ENCODE data around the gene DNAAF5.

Gene DNAAF5

DNA sequence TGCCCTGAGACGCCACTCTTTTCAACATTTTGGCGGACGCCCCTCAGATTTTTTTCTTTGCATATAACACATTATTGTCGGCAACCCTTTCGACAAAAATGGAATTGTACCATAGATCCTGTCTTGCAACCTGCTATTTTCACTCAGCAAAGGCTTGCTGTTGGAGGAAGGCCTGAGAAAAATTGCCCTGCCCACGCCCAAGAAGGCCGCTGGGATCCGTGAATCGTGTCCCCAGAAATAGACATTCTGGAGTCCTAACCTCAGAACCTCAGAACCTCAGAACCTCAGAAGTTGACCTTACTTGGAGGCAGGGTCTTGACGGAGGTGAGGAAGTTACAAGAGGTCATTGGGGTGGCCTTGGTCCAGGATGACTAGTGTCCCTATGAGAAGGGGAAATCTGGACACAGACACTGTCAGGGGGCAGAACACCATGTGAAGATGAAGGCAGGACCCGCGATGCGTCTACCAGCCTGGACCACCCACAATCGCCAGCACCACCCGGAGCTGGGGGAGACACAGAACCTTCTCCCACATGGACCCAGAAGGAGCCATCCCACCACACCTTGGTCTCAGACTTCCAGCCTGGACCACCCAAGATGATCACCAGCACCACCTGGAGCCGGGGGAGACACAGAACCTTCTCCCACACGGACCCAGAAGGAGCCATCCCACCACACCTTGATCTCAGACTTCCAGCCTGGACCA, 19.1 kb upstream of the DNAAF5 start:
- DNase-seq, result no peak

DNA sequence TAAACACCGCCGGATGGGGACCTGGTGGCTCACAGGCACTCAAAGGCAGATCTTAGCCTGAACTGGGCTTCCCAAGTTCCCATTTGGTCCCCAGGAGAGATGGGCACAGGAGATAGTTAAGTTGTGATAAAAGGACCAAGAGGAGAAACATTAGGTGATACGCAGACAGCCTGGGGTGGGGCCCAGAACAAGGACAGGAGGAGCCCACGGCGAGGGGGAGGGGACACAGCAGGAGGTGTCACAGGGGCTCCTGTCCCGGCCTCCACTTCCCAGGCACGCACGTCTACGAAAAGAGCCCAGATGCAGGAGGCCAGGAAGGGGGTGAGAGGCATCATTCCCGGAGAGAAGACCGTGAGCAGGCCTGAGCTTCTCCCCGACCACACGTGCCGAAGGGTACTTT, 16.3 kb upstream of the DNAAF5 start:
- DNase-seq, result no peak

DNA sequence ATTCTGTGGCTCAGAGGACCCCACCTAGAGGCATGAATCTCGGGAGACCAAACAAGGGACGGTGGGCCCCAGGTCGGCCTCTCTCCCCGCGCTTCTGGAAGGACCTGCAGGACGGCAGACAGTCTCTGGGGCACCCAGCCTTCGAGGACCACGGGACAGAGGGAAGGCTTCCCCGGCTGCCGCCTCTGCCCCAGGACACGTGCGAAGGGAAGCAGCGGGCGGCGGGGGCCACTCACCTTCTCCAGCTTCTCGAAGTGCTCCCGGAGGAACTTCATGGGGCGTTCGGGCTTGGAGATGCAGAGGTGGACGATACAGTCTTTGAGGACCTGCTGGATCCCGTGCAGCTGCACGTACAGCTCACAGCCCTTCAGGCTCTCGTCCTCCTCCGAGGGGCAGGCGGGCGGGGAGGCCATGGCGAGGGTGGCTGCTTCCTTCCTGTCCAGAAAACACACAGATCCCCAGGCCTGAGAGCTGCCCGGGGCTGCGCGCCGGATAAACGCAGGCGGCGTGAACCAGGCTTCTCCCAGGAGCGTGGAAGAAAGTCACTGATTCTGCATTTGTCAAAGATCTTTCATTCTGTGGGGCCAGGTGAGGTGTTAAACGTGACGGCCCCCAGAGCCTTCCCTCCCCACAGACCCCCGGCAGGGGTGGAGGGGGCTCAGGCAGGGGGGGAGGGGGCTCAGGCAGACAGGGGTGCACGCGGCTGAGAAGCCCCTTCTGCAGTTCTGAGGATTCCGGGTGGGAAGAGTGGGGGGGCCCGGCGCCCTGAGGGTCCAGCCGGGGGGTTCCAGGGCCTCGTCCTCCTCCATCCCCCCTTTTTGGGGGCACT, 15.2 kb upstream of the DNAAF5 start:
- no peak for DNase-seq

- no peak for DNase-seq
Measured at GRCh38 chr7:711922-712380, 14.5 kb upstream of the DNAAF5 start.

GRCh38 chr7:712381-713138, 13.9 kb upstream of the DNAAF5 start:
- DNase-seq, result no peak

GRCh38 chr7:713139-713457, 13.4 kb upstream of the DNAAF5 start:
- no peak for DNase-seq

- no peak for DNase-seq
Measured at GRCh38 chr7:713488-714230, 12.8 kb upstream of the DNAAF5 start.

DNA sequence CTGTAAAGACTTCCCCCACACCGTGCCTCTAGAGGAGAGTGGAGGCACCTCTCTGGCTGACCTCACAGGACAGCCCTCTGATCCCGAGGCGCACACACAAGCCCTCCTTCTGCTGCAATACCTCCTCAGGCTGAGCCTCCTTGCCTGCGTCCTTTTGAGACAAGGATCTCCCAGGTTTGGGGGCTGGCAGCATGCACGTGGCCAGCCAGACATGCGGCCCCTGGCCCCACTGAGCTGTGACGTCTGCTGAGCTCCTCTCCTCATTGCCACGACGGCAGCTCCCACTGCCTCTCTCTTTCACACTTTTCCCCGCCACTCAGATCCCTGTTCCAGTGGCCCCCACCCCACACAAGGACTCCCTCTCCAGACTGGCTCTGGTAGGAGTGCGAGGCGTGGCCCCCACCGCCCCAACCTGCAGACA, 12.2 kb upstream of the DNAAF5 start:
- no peak for DNase-seq

- DNase-seq, result no peak
Measured at GRCh38 chr7:716222-716621, 10.3 kb upstream of the DNAAF5 start.

GRCh38 chr7:716636-717035, 9.9 kb upstream of the DNAAF5 start:
- no peak for DNase-seq

DNA sequence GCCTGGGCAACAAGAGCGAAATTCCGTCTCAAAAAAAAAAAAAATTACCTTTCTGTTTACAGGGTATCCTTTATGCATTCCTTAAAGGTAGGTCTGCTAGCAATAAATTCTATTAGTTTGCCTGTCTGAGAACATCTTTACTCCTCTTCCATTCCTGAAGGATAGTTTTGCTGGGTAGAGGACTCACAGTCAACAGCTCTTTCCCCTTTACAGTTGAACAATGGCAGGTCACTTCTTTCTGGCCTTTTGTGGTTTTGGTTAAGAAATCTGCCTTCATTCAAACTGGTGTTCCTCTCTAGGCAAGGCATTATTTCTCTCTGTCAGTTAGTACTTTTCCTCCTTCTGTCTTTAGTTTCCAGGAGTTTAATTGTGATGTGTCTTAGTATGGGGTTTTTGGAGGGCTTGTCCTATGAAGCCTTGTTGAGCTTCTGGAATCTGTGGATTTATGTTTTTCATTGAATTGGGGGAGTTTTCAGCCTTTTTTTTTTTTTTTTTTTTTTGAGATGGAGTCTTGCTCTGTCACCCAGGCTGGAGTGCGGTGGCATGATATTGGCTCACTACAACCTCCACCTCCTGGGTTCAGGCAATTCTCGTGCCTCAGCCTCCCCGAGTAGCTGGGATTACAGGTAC, 4.8 kb upstream of the DNAAF5 start:
- no peak for DNase-seq

GRCh38 chr7:723541-723940, 3.0 kb upstream of the DNAAF5 start:
- no peak for DNase-seq

- no peak for DNase-seq
Measured at GRCh38 chr7:724298-724697, 2.2 kb upstream of the DNAAF5 start.

DNA sequence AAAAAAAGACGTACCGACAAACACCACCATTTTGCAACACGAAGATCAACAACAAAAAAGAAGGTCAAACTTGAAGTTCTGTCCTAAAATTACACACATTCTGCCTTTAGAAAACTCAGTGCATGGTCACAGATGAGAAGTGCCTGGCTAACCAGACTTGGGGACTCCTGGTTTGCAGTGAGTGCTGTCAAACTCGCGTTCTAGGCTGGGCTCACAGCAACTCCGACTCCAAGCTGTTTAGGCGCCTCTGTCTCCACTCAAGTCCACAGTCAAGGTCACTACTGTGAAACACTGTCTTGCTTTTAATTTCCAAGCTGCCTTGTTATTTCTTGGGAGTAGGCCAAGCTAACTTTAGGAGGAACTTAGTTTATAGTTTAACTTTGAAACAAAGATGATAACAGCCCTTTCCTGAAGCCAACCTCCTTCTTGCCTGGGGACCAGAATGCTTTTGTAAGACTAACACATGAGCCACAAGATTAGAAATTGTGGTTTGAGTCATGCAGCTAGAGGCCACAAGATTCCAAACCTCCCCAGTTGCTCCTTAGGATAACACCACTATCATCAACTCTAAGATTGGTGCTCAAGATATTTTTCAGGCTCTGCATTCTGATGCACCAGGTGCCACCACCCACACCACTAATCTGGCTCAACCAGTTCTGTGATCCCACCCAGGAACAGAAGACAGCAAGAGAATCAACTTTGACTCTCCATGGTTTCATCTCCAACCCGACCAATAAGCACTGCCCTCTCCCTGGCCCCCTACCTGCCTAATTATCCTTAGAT, 1.1 kb upstream of the DNAAF5 start:
- no peak for DNase-seq

GRCh38 chr7:726854-727103, 280 bp downstream of the DNAAF5 start:
- DNase-seq, result no peak

DNA sequence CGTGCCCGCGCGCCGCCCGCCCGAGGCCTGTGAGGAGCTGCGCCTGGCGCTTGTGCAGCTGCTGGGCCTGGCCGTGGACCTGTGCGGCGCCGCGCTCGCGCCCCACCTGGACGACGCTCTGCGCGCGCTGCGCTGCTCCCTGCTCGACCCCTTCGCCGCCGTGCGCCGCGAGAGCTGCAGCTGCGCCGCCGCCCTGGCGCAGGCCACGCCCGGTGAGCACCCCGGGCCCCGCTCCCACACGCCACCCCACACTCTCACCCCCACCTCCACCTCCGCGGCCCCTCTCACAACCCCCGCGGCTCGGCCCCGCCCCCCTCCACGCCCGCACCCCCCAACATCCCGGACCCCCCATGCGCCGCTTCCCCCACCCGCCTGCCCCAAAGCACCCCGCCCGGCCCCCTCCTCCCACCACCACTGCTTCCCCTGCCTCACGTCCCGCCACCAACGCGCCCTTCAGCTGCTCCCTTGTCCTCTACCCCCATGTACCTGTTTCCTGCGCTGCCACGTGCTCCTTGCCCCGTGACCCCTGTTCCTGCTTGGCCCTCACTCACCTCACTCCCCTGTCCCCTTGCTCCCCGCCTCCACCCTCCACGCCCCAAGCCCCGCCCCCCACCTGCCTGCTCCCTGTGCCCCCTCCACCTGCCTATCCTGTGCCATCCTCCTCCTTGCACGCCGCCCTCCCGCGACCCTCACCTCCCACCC, 756 bp downstream of the DNAAF5 start, which contains the start of gene PRKAR1B:
Gene PRKAR1B, minus strand, starts transcription at position 178 of the 702 bp plus-strand sequence. CDS start 15,776 bp downstream, outside the sequence.
- no peak for DNase-seq

- no peak for DNase-seq
Measured at GRCh38 chr7:727806-728460, 1.4 kb downstream of the DNAAF5 start.

DNA sequence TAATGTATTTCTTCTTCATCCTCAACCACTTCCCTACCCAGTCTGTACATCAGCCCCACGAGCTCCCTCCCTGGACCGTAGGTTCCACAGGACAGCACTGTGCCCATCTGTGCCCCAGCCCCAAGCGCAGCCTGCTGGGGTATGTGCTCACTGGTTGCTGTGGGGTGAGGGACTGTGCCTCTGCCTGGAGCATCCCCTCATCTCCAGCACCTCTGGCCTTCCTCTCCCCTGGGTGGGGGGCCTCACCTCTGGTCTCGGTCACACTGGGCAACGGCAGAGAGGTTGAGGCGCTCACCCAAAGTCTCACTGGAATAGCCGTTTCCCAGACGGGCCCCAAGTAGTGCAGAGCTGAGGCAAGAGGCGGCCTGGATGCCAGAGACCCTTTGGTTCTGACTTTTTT, 2.1 kb downstream of the DNAAF5 start:
- no peak for DNase-seq

DNA sequence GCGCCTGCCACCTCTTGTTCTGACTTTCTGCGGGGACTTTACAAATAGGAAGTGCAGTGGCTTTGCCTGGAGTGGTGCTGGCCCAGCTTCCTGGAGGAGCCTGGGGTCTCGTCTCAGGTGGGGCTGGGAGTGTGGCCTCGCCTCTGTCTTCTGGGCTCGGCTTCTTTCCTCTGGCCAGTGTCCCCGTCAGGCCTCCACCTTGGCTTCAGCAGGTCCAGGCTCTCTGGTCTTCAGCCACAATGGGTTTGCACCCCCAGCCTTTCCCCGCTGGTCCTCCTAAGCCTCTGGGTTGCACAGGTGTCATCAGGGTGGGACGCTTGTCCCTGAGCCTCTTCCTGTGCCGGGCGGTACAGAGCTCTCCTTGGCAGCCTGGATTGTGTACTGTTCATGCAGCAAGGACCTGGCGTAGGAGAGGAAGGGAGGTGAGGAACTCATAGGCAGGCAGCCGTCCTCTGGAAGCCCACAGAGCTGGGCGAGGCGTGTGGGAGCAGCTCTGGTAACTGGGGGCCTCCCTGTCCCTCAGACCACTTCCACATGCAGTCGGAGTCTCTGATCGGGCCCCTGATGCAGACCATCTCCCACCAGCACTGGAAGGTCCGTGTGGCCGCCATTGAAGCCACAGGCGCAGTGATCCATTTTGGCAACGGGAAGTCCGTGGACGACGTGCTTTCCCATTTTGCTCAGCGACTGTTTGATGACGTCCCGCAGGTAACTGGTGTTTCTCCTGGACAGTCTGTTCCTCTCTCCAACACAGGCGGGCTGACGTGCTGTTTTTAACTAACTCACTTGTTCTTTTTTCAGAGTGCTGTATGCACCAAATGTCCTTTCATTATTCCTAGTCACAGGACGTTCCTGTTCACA, 2.9 kb downstream of the DNAAF5 start:
- no peak for DNase-seq

All from NCI-H1694 treated with DMSO at 0.1 percent for 48 hours (cell line).